T-cell (primary cell): Measurements from ENCODE around the gene TAS2R5. TPM values are rescaled to one million over a fixed set of nuclear protein-coding genes. Genes with fewer than 3 reads are reported as not detected.
"Not testable (repeated sequence)": the region's sequence is repeated elsewhere in the genome, so short reads cannot be mapped to it uniquely, and the experiment has no call there.

Experiments
- ATAC-seq, 4 experiments: fragments of 200-7000 bp in 3 of 4; fragments of 150-1000 bp in 1 of 4; cut with Tn5 transposase; replicated peaks in 1 of 4; 1 replicate in 3 of 4; 2 replicates in 1 of 4; pipeline ENCODE4 v1.10.0; 2021; ENCODE audit warnings: moderate library complexity in 3 of 4, mild to moderate bottlenecking in 2 of 4, moderate number of reproducible peaks in 1 of 4
- CTCF ChIA-PET, 2 donors: fragments of 300-600 bp; sonication (Branson Sonifier 250); formaldehyde crosslinking; loops; one replicate each; lab custom pipeline; 2022; ENCODE audit warnings: antibody characterized with exemption in 2 of 2; lab: Charles Lee
- POLR2A ChIA-PET, 2 donors: fragments of 300-600 bp; sonication (Branson Sonifier 250); formaldehyde crosslinking; loops; one replicate each; lab custom pipeline; 2022; ENCODE audit warnings: antibody characterized with exemption in 2 of 2; lab: Charles Lee
- DNase-seq, 35 experiments: peaks; one replicate each; pipeline versions ENCODE4 v3.0.0 to v3.0.0-alpha.2; 2013 to 2023
- H3K27ac ChIP-seq: one replicate; pipeline ENCODE4 v1.5.1; 2013; ENCODE audit warnings: low read length
- H3K27me3 ChIP-seq, 2 experiments: replicated peaks in 1 of 2; 1 replicate in 1 of 2; 2 replicates in 1 of 2; pipeline versions ENCODE4 v1.6.1 to v1.7.0; 2013; ENCODE audit warnings: low read length in 1 of 2, mixed read lengths in 1 of 2; ENCODE audit not compliant: control insufficient read depth in 2 of 2, insufficient read depth in 2 of 2; ENCODE audit errors: extremely low read depth in 1 of 2
- H3K36me3 ChIP-seq, 2 donors: 1 replicate in 1 of 2; 2 replicates in 1 of 2; pipeline versions ENCODE4 v1.6.1 to v1.7.0; 2013; ENCODE audit warnings: low read length in 1 of 2; ENCODE audit not compliant: control insufficient read depth in 2 of 2, insufficient read depth in 1 of 2; ENCODE audit errors: extremely low read depth in 1 of 2
- H3K4me1 ChIP-seq, 2 experiments: 1 replicate in 1 of 2; 2 replicates in 1 of 2; pipeline versions ENCODE4 v1.6.1 to v1.7.0; 2013; ENCODE audit warnings: low read length in 2 of 2, mixed read lengths in 1 of 2; ENCODE audit not compliant: insufficient read depth in 2 of 2, control insufficient read depth in 1 of 2; ENCODE audit errors: extremely low read depth in 1 of 2
- H3K4me3 ChIP-seq, 2 donors: 1 replicate in 1 of 2; 2 replicates in 1 of 2; pipeline versions ENCODE4 v1.5.1 to v1.7.0; 2013; ENCODE audit warnings: mild to moderate bottlenecking in 2 of 2, low read length in 1 of 2, moderate library complexity in 1 of 2; ENCODE audit not compliant: control insufficient read depth in 1 of 2; ENCODE audit errors: extremely low read depth in 1 of 2
- H3K9me3 ChIP-seq: 2 replicates; pipeline ENCODE4 v1.7.0; 2013
- H3K27ac Mint-ChIP-seq, 2 donors: one replicate each; pipeline ENCODE4 v1.8.0; 2020 to 2021; ENCODE audit warnings: mild to moderate bottlenecking in 2 of 2, mixed read lengths in 2 of 2
- H3K27me3 Mint-ChIP-seq, 2 donors: one replicate each; pipeline ENCODE4 v1.8.0; 2021 to 2022; ENCODE audit warnings: mixed read lengths in 2 of 2
- H3K36me3 Mint-ChIP-seq: one replicate; pipeline ENCODE4 v1.8.0; 2021; ENCODE audit warnings: mixed read lengths
- H3K4me1 Mint-ChIP-seq, 3 donors: one replicate each; pipeline ENCODE4 v1.8.0; 2020 to 2022; ENCODE audit warnings: mixed read lengths in 3 of 3, mild to moderate bottlenecking in 1 of 3
- H3K4me3 Mint-ChIP-seq, 3 donors: one replicate each; pipeline ENCODE4 v1.8.0; 2020 to 2022; ENCODE audit warnings: mild to moderate bottlenecking in 3 of 3, mixed read lengths in 3 of 3, moderate library complexity in 3 of 3
- H3K9me3 Mint-ChIP-seq, 3 donors: one replicate each; pipeline ENCODE4 v1.8.0; 2020 to 2022; ENCODE audit warnings: mixed read lengths in 3 of 3
- WGBS: methylation state at CpG from one replicate; pipeline ENCODE4 v1.1.5; 2013; ENCODE audit warnings: missing lambda C conversion rate; ENCODE audit not compliant: insufficient coverage; 5-methylcytosine and 5-hydroxymethylcytosine counted together
- total RNA-seq, 35 experiments: library from RNA in 6 of 35; stranded (reverse) in 6 of 35; fragments of 120-200 nt in 1 of 35; gene quantifications; one replicate each; pipeline versions ENCODE4 v1.2.1 to v1.2.4 and lab custom pipeline; 2013 to 2026

The TAS2R5 gene
- total RNA-seq, 5 donors from 2014 or later (not counting 1 experiment from before 2014, with no cell fraction given) = 2.1 to 3.5 (median 3.3) TPM

DNA sequence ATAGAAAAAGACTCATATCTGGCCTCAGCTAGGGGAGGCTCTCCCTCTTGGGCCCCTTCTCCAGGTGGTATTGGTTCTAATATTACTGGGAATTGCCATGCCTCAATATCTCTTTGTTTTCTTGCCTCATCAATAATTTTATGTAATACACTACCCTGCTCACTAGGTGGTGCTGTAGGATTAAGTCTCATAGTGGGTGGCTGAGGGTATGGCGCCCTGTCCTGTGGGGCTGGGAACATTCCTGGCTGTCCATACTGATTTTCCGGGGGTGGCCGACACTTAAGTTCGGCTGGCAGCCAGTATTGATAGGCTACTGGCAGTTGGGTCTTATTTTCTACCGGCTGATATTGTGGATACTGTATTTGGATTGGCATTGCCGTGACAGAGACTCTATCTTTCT is 35.1 kb upstream of the TAS2R5 start:
- no peaks in the 10 kb centered on the region for H3K27me3 ChIP-seq
- H3K4me1 ChIP-seq = no peaks in the 10 kb centered on the region
- Mint-ChIP-seq H3K9me3 (peaks cover 6 to 31% (median 9%) of the 10 kb centered on the region in 3 donors), H3K36me3 (peaks cover 93% of the 10 kb centered on the region), H3K4me1 (peaks cover 0 to 5% (median 0%) of the 10 kb centered on the region in 3 donors), H3K4me3 (no peak overlapping the region), H3K27ac (no peak overlapping the region), H3K27me3 (no peaks in the 10 kb centered on the region)
- peaks cover 2% of the 10 kb centered on the region for H3K9me3 ChIP-seq
- ATAC-seq (no peak), DNase-seq (peak in 1 of 35 experiments; percentile 46)
- H3K4me3 ChIP-seq = no peak overlapping the region
- no peak overlapping the region for H3K27ac ChIP-seq
- peaks cover 23 to 73% of the 10 kb centered on the region in 2 donors for H3K36me3 ChIP-seq
- no CpG with 5 or more reads among the region's 6 CpGs for WGBS
- ChIA-PET CTCF (interaction anchor here in 1 of 2 donors (0.6 kb wide), 1 partner anchor 18 kb away, joined by 4 read pairs; no protein-coding TSS in a partner anchor), POLR2A (no interaction called here)

DNA sequence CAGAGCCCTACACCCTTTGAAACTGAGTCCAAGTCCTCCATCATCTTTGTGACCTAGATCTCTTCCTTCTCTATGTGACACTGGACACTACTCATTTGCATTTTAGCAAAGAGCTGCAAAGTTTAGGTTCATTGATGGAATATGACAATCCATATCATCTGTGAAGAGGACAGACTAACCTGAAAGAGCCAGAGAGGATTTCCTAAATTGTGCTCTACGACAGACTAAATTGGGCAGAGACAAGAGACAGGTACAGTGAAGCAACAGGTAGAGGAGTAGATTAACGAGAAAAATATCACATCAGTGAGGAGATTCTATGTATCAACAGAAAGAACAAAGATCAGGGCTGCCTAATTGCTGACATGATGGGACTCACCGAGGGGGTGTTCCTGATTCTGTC is 26.2 kb upstream of the TAS2R5 start, which contains the start of gene TAS2R3:
Gene TAS2R3 (plus strand): TSS at position 301 of the 400 bp plus-strand sequence. CDS start 62 bp downstream, at position 363.
- no peak for ATAC-seq
- H3K4me3 Mint-ChIP-seq = no peak within 1 kb of the TSS
- Histone ChIP-seq H3K4me1 (no peaks in the 10 kb centered on the region), H3K9me3 (no peaks in the 10 kb centered on the region), H3K27me3 (no peaks in the 10 kb centered on the region), H3K27ac (no peak within 1 kb of the TSS), H3K36me3 (peaks cover 9 to 42% of the 10 kb centered on the region in 2 donors), H3K4me3 (no peak within 1 kb of the TSS)
- no peak within 1 kb of the TSS for H3K27ac Mint-ChIP-seq
- H3K36me3 Mint-ChIP-seq = peaks cover 72% of the 10 kb centered on the region
- ChIA-PET CTCF (no interaction called here), POLR2A (no interaction called here)
- no peak for DNase-seq
- no peaks in the 10 kb centered on the region for H3K27me3 Mint-ChIP-seq
- no peaks in the 10 kb centered on the region for H3K9me3 Mint-ChIP-seq
- peaks cover 0 to 5% (median 3%) of the 10 kb centered on the region in 3 donors for H3K4me1 Mint-ChIP-seq
- WGBS = 93% methylated on average over 2 of the region's 3 CpGs

DNA sequence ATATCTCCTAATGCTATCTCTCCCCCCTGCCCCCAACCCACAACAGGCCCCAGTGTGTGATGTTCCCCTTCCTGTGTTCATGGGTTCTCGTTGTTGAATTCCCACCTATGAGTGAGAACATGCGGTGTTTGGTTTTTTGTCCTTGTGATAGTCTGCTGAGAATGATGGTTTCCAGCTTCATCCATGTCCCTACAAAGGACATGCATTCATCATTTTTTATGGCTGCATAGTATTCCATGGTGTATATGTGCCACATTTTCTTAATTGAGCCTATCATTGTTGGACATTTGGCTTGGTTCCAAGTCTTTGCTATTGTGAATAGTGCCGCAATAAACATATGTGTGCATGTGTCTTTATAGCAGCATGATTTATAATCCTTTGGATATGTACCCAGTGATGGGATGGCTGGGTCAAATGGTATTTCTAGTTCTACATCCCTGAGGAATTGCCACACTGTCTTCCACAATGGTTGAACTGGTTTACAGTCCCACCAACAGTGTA is 19.9 kb upstream of the TAS2R5 start:
- DNase-seq, H3K36me3 ChIP-seq, H3K9me3 ChIP-seq, ATAC-seq, H3K4me3 ChIP-seq, H3K27me3 ChIP-seq, H3K9me3 Mint-ChIP-seq, H3K4me3 Mint-ChIP-seq, H3K27me3 Mint-ChIP-seq, CTCF ChIA-PET, H3K27ac ChIP-seq, H3K4me1 ChIP-seq, H3K27ac Mint-ChIP-seq: not testable (repeated sequence)
- peaks cover 62% of the 10 kb centered on the region for H3K36me3 Mint-ChIP-seq
- peaks cover 2 to 11% (median 6%) of the 10 kb centered on the region in 3 donors for H3K4me1 Mint-ChIP-seq
- WGBS = no CpG with 5 or more reads among the region's 3 CpGs
- POLR2A ChIA-PET = interaction anchor here in 1 of 2 donors (0.6 kb wide), 1 partner anchor 372 kb away, joined by 3 read pairs; no protein-coding TSS in a partner anchor

DNA sequence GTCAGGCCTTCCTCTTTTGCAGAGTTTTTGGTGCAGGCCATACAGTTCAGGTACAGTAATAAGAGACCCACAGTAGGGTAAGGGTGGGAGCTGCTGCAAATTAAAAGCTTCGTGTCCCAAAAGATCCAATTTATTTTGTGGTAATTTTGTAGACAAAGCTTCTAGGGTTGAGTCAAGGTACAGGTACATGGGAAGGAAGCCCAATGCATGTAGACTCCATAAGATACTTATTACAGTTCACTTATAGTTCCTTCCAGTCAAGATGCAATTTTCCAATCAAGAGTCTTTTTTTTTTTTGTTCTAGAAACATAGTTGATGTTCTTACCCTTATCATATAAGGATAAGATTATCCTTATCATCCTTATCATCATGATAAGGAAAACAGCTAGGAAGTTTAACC is 13.6 kb upstream of the TAS2R5 start, which contains the start of gene TAS2R4:
Gene TAS2R4 (plus strand): TSS at position 301 of the 400 bp plus-strand sequence. CDS start 1,815 bp downstream, outside the sequence.
- H3K4me1 ChIP-seq = no peaks in the 10 kb centered on the region
- POLR2A ChIA-PET = no interaction called here
- Mint-ChIP-seq H3K9me3 (peaks cover 0 to 6% (median 0%) of the 10 kb centered on the region in 3 donors), H3K36me3 (peaks cover 61% of the 10 kb centered on the region), H3K27me3 (no peaks in the 10 kb centered on the region), H3K4me1 (peaks cover 4 to 11% (median 6%) of the 10 kb centered on the region in 3 donors), H3K27ac (no peak within 1 kb of the TSS), H3K4me3 (no peak within 1 kb of the TSS)
- DNase-seq (no peak), ATAC-seq (no peak)
- H3K4me3 ChIP-seq = no peak within 1 kb of the TSS
- no peaks in the 10 kb centered on the region for H3K9me3 ChIP-seq
- no CpG with 5 or more reads among the region's 1 CpG for WGBS
- H3K27ac ChIP-seq = no peak within 1 kb of the TSS
- no peaks in the 10 kb centered on the region for H3K27me3 ChIP-seq
- CTCF ChIA-PET = interaction anchor here in 1 of 2 donors (0.6 to 1.5 kb wide), 3 partner anchors 10 to 121 kb away, joined by 3 to 6 read pairs (median 3); no protein-coding TSS in a partner anchor
- peaks cover 0 to 9% of the 10 kb centered on the region in 2 donors for H3K36me3 ChIP-seq

DNA sequence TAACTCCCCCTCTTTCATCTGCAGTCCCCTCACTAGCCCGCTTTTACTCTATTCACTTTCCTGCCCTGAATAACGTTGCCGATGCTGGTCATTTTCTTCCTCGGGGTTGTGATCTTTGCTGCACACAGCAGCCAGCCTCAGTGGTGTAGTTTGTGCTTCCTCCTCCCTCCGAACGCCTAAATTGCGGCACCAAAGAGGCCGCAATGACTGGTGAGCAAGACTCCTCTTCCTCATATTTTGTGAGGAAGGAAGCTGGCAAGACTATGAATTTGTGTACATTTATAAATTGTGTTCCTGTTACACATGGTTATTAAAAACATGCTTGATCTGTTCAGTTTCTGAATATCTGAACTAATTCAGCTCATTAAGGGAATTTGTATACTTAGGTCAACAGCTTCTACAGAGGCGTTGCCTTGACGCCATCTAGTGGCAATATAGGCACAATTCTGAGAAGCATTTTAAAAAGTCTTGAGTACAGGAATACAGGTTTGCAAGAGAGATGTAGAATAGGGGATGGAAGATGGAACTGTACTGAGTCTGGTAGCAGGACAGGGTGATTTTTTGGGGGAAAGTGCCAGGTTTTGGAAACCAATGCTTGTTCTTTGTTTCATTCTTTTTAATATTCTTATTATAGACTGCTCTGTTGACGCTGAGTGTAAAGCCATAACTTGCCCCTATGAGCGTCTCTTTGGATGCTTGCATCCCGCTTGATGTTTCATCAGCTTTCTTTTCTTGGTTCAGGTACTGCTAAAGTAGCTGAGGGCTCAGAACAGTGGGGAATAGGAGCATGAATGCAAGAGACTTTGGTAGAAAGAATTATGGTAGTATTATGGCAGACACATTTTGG is 4.1 kb upstream of the TAS2R5 start:
- ATAC-seq (peak in 1 of 4 experiments; percentile 60), DNase-seq (peak in 20 of 35 experiments; percentile 0 to 62 (median 4))
- Histone ChIP-seq H3K27me3 (no peaks in the 10 kb centered on the region), H3K4me3 (no peak overlapping the region), H3K9me3 (no peaks in the 10 kb centered on the region), H3K36me3 (peaks cover 2 to 5% of the 10 kb centered on the region in 2 donors), H3K27ac (no peak overlapping the region), H3K4me1 (no peaks in the 10 kb centered on the region)
- ChIA-PET POLR2A (no interaction called here), CTCF (interaction anchor here (0.5 to 4.5 kb wide), 8 partner anchors 9 to 170 kb away, joined by 3 to 32 read pairs (median 4); partner anchors contain the start of genes SSBP1 (in 1 of the 2) and TAS2R4 (in 1 of the 2))
- no peak overlapping the region for H3K4me3 Mint-ChIP-seq
- H3K27ac Mint-ChIP-seq = no peak overlapping the region
- H3K4me1 Mint-ChIP-seq = no peaks in the 10 kb centered on the region
- WGBS = 81% methylated on average over 10 of the region's 13 CpGs
- no peaks in the 10 kb centered on the region for H3K27me3 Mint-ChIP-seq
- H3K36me3 Mint-ChIP-seq = peaks cover 16% of the 10 kb centered on the region
- H3K9me3 Mint-ChIP-seq = no peaks in the 10 kb centered on the region

DNA sequence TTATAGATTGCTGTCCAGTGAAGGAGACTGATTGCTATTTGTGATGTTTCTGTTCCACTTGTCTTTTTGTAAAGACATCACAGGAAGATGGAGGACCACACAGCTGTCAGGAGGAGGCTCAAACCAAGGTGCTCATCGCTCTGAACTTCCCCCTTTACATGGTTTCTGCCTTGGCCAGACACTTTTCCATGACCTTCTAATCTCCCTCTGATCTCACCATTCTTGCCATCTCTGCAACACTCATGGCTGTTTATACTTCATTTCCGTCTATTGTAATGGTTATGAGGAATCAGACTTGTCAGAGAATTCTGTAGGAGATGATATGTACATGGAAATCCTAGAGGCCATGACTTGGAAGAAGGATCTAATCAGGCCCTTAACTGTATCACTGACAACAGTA is 1.7 kb upstream of the TAS2R5 start:
- Histone ChIP-seq H3K36me3 (peaks cover 4 to 8% of the 10 kb centered on the region in 2 donors), H3K4me1 (no peaks in the 10 kb centered on the region), H3K4me3 (no peak overlapping the region), H3K27me3 (no peaks in the 10 kb centered on the region), H3K9me3 (no peaks in the 10 kb centered on the region), H3K27ac (no peak overlapping the region)
- peaks cover 25% of the 10 kb centered on the region for H3K36me3 Mint-ChIP-seq
- H3K27me3 Mint-ChIP-seq = no peaks in the 10 kb centered on the region
- ChIA-PET POLR2A (interaction anchor here in 1 of 2 donors (0.7 kb wide), 1 partner anchor 1616 kb away, joined by 3 read pairs; no protein-coding TSS in a partner anchor), CTCF (no interaction called here)
- no peaks in the 10 kb centered on the region for H3K4me1 Mint-ChIP-seq
- no peaks in the 10 kb centered on the region for H3K9me3 Mint-ChIP-seq
- WGBS = no CpG with 5 or more reads among the region's 2 CpGs
- DNase-seq (no peak), ATAC-seq (no peak)
- no peak overlapping the region for H3K27ac Mint-ChIP-seq
- no peak overlapping the region for H3K4me3 Mint-ChIP-seq
